Chondrocyte (in vitro differentiated cells): Measurements from ENCODE around the gene SIX3. TPM values are rescaled to one million over a fixed set of nuclear protein-coding genes. Genes with fewer than 3 reads are reported as not detected.
A peak's percentile ranks its signal among the peaks of the same experiment; 100 is the strongest.

Experiments
- DNase-seq: peaks from one replicate; pipeline ENCODE4 v3.0.0; 2021; ENCODE audit warnings: mixed read lengths, low spot score
- H3K27ac Mint-ChIP-seq: one replicate; pipeline ENCODE4 v1.8.0; 2021; ENCODE audit warnings: mild to moderate bottlenecking, moderate library complexity, mixed read lengths; ENCODE audit not compliant: unreplicated experiment
- H3K27me3 Mint-ChIP-seq: 2 replicates; pipeline ENCODE4 v1.8.0; 2021; ENCODE audit warnings: low read depth, mixed read lengths
- H3K36me3 Mint-ChIP-seq: 2 replicates; pipeline ENCODE4 v1.8.0; 2021; ENCODE audit warnings: low read depth, mixed read lengths
- H3K4me1 Mint-ChIP-seq: 2 replicates; pipeline ENCODE4 v1.8.0; 2021; ENCODE audit warnings: low read depth, mild to moderate bottlenecking, mixed read lengths
- H3K4me3 Mint-ChIP-seq: one replicate; pipeline ENCODE4 v1.8.0; 2021; ENCODE audit warnings: mild to moderate bottlenecking, moderate library complexity, mixed read lengths; ENCODE audit not compliant: unreplicated experiment
- H3K9me3 Mint-ChIP-seq: 2 replicates; pipeline ENCODE4 v1.8.0; 2021; ENCODE audit warnings: low read depth, mixed read lengths
- CTCF ChIP-seq: fragments of 200-600 bp; sonication (generic); IDR thresholded peaks from 2 replicates; pipeline ENCODE4 v1.5.0; 2021; ENCODE audit warnings: antibody characterized with exemption, mild to moderate bottlenecking, moderate library complexity
- total RNA-seq: library from RNA; stranded (reverse); gene quantifications from 3 replicates; pipeline ENCODE4 v1.2.1, GENCODE V29; 2021

Gene SIX3
- total RNA-seq, 1 donor from 2014 or later = not detected

- no peaks in the 10 kb centered on the region for H3K9me3 Mint-ChIP-seq
- H3K27me3 Mint-ChIP-seq = no peaks in the 10 kb centered on the region
- DNase-seq = no peak
- no peak overlapping the region for H3K4me3 Mint-ChIP-seq
- no peak for TF ChIP-seq CTCF
- H3K4me1 Mint-ChIP-seq = peaks cover 11% of the 10 kb centered on the region
- no peak overlapping the region for H3K27ac Mint-ChIP-seq
- H3K36me3 Mint-ChIP-seq = no peaks in the 10 kb centered on the region
Measured at GRCh38 chr2:44969936-44970335, 28.4 kb downstream of the SIX3 start.

GRCh38 chr2:44970846-44971450 is 29.4 kb downstream of the SIX3 start:
- Mint-ChIP-seq H3K9me3 (no peaks in the 10 kb centered on the region), H3K36me3 (no peaks in the 10 kb centered on the region), H3K27ac (no peak overlapping the region), H3K4me1 (peaks cover 11% of the 10 kb centered on the region), H3K4me3 (no peak overlapping the region), H3K27me3 (no peaks in the 10 kb centered on the region)
- TF ChIP-seq CTCF = no peak
- DNase-seq = no peak

- DNase-seq = no peak
- no peaks in the 10 kb centered on the region for H3K9me3 Mint-ChIP-seq
- peaks cover 11% of the 10 kb centered on the region for H3K4me1 Mint-ChIP-seq
- TF ChIP-seq CTCF = no peak
- H3K36me3 Mint-ChIP-seq = no peaks in the 10 kb centered on the region
- H3K4me3 Mint-ChIP-seq = peak overlapping the region; percentile 29
- H3K27me3 Mint-ChIP-seq = peaks cover 3% of the 10 kb centered on the region
- no peak overlapping the region for H3K27ac Mint-ChIP-seq
Measured at GRCh38 chr2:44972771-44973535, 31.5 kb downstream of the SIX3 start.

GRCh38 chr2:44974064-44974715 is 32.7 kb downstream of the SIX3 start:
- H3K4me1 Mint-ChIP-seq = peaks cover 11% of the 10 kb centered on the region
- no peak for DNase-seq
- TF ChIP-seq CTCF = peak; percentile 71
- no peak overlapping the region for H3K27ac Mint-ChIP-seq
- no peaks in the 10 kb centered on the region for H3K36me3 Mint-ChIP-seq
- H3K27me3 Mint-ChIP-seq = peaks cover 3% of the 10 kb centered on the region
- no peak overlapping the region for H3K4me3 Mint-ChIP-seq
- H3K9me3 Mint-ChIP-seq = no peaks in the 10 kb centered on the region
